HG03565 (cell line): ENCODE data around the gene SCGB2B2.
"Not testable (repeated sequence)": the region's sequence is repeated elsewhere in the genome, so short reads cannot be mapped to it uniquely, and the experiment has no call there.

ENCODE experiments used
- ATAC-seq: cut with Tn5 transposase; IDR thresholded peaks from one replicate; pipeline ENCODE4 v1.9.1; 2021; ENCODE audit warnings: mild to moderate bottlenecking, moderate library complexity; ENCODE audit not compliant: unreplicated experiment

The SCGB2B2 gene

GRCh38 chr19:34669305-34669704 is 7.7 kb downstream of the SCGB2B2 start:
- no peak for ATAC-seq

- ATAC-seq: not testable (repeated sequence)
Observed at GRCh38 chr19:34668690-34669089, 8.3 kb downstream of the SCGB2B2 start.

- ATAC-seq: not testable (repeated sequence)
Observed at GRCh38 chr19:34668077-34668689, 8.8 kb downstream of the SCGB2B2 start.

- ATAC-seq: no peak
Observed at GRCh38 chr19:34667349-34668076, 9.4 kb downstream of the SCGB2B2 start.

- no peak for ATAC-seq
Observed at GRCh38 chr19:34666958-34667265, 10.0 kb downstream of the SCGB2B2 start.

- no peak for ATAC-seq
Observed at GRCh38 chr19:34666200-34666957, 10.6 kb downstream of the SCGB2B2 start.

- ATAC-seq: not testable (repeated sequence)
Observed at GRCh38 chr19:34665275-34665674, 11.7 kb downstream of the SCGB2B2 start.

- ATAC-seq: no peak
Observed at GRCh38 chr19:34664870-34665269, 12.1 kb downstream of the SCGB2B2 start.

DNA sequence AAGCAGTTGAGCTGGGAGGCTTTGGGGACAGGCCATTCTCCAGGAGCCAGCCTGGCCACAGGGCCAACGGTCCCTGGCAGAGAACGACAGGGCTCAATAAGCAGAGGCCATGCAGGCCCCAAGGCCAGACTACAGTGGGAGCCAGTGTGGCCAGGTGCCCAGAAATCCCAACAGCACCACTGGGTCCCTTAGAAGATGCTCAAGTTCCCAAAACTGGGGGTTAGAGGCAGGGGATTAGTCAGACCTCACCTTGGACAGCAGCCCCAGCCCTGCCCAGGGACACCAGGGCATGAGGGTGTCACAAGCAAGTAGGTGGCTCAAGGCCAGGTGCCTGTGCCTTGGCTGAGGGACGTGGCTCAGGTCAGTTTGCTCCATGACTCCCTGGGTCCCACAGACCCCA is 12.8 kb downstream of the SCGB2B2 start:
- no peak for ATAC-seq

GRCh38 chr19:34662919-34663318 is 14.0 kb downstream of the SCGB2B2 start:
- ATAC-seq: no peak

GRCh38 chr19:34661357-34661756 is 15.6 kb downstream of the SCGB2B2 start:
- no peak for ATAC-seq

DNA sequence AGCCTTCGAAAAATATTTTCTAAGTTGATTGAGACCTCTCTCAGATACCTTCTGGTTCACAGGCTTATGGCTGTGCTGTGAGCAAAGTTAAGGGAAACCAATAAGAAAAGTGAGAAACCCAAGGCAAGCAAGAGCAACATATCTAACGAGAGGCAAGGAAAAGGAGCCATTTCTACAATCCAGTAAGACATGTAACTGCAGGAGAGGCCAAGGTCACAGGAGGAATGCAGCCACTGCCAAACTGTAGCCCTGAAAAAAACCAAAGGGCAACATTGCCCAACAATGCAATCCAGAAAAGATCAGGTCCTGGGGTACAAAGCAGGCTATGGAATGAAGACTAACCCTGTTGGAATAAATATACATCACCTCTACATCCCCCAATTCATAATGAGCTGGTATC is 21.3 kb downstream of the SCGB2B2 start:
- no peak for ATAC-seq

DNA sequence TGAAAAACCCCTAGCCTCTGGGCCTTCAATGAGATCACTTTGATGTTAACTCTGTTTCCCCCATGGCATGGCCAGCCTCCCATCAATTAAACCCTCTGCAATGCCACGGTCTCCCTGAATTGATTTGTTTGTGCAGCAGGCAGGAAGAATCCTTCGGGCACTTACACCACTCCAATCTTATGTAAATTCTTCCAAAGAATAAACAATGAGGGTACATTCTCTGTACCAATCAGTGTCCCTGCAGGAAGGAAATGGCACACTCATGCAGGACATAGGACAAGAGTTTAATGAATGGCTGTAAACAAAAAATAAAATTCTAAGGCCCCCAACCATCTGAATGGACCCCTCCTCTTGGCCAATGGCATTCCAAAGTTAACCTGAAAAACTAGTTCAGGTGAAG is 22.2 kb downstream of the SCGB2B2 start:
- no peak for ATAC-seq

- ATAC-seq: no peak
Observed at GRCh38 chr19:34651747-34652146, 25.2 kb downstream of the SCGB2B2 start.

- no peak for ATAC-seq
Observed at GRCh38 chr19:34649886-34650543, 26.9 kb downstream of the SCGB2B2 start.

- no peak for ATAC-seq
Observed at GRCh38 chr19:34645551-34645950, 31.4 kb downstream of the SCGB2B2 start.

DNA sequence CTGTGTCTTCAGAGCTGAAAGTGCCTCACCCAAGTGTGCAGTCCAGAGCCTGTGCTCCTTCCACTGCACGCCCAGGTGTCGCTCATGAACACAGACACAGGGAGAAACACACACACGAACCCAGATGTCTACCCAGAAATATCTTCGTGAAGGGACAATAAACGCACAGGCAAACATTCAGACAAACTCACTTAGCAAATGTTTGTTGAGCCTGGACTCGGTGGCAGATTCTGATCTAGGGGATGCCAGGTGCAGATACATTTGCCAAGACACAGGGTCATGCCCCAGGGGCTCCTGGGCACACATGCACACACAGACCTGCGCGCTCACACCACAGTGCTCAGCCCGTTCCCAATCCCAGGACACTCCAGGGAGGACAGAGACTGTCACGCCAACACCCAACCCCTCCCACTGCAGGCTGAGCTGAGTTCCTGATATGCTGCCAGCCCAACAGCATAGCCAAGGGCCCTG is 31.9 kb downstream of the SCGB2B2 start:
- no peak for ATAC-seq

DNA sequence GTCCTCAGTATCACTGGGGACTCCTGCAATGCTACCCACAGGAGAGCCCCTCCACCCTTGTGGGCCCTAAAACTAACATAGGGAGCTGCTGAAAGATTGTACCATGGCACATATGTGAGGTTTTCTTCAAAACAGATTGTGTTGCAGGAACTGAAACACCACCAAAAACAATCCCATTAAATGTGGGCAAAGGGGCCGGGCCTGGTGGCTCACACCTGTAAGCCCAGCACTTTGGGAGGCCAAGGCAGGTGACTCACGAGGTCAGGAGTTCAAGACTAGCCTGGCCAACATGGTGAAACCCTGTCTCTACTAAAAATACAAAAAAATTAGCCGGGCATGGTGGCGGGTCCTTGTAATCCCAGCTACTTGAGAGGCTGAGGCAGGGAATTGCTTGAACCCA is 34.7 kb downstream of the SCGB2B2 start:
- no peak for ATAC-seq

- ATAC-seq: no peak
Observed at GRCh38 chr19:34639491-34640085, 37.4 kb downstream of the SCGB2B2 start.

DNA sequence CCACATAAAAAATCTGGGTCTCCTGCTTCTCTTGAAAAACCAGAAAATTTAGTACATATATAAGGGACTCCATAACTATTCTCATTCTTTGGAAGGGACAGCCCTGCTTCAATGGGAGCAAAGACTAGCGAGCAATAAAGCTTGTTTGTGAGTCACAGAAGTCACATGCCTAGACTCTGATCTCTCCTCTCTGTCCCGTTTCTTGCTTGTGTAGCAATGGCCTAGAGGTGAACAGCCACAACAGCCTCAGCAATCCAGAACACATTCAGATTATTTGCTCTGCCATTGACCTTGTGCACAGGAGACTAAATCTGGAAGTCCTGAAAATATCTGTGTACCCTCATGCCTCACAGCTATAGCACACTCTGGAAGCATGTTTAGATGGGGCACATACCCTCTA is 43.2 kb downstream of the SCGB2B2 start:
- no peak for ATAC-seq
